H4 (cell line): Measurements from ENCODE around the gene VPS37C. TPM values are rescaled to one million over a fixed set of nuclear protein-coding genes. Genes with fewer than 3 reads are reported as not detected.

Source experiments
- DNase-seq: peaks from one replicate; pipeline ENCODE4 v3.0.0-alpha.2; 2015; ENCODE audit warnings: low spot score
- total RNA-seq: library from RNA; depleted of rRNA; stranded (reverse); fragments of >200 nt; shearing (Covaris generic); gene quantifications from 2 replicates; pipeline ENCODE4 v1.2.3, GENCODE V29; 2014

VPS37C gene
- total RNA-seq, 1 experiment from 2014 or later, result 4.6 TPM

DNA sequence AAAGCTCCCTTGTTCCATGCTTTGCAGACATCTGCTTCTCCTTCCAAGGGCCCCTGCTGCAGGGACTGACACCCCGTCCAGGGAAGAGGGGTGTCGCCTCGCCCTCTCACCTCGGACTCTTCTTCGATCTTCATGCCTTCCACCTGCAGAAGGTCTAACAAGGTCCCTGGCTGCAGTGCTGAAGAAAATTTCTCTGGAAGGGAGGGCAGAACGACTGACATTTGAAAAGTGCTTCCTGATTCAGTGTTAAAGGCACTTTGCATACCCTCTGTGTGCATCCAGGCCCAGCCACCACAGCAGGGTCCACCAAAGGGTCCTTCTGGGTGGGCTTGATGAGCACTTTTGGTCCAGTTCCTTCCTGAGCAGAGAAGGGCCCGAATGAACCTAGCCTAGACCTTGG, 28.1 kb downstream of the VPS37C start:
- DNase-seq, result no peak

DNA sequence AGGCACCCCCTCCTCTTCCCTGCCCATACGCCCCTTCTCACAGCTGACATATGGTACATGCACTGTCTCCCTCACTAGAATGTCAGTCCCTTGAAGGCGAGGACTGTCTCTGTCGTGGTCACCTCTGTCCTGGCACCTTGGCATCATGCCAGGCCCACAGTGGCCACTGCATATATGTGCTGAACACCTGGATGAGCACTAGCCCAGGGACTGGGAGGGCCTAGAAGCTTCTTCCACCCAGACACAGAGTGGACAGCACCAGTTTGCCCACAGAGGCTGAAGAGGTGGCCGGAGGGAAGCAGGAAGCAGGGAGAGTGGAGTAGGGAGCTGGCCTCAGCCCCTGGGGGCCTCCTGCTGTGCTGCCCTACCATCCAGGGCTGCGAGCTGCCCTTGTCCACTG, 28.6 kb downstream of the VPS37C start:
- DNase-seq, result no peak

DNA sequence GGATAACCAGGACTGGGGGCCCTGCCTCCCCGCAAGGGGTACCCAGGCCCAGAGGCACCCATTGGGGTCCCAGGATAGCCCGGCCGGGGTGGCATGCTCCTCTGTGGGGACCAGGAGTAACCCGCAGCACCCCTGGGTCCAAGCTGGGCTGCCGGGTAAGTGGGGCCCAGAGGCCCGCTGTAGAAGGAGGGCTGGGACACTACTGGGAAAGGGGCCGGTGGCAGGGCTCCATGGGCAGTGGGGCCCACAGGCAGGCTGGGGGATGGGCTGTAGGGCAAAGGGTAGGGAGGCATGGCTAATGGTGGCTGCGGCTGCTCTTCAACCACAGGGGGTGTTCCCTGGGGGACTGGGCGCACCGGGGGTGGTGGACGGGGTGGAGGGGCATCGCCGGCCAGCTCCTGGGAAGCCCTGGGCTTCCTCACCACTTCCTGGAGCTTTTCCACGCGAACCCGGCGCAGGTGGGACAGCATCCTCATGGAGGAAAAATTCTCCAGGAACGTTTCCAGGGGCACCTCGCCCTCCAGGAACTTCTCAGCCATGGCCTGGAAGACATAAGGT, 29.1 kb downstream of the VPS37C start:
- no peak for DNase-seq

DNA sequence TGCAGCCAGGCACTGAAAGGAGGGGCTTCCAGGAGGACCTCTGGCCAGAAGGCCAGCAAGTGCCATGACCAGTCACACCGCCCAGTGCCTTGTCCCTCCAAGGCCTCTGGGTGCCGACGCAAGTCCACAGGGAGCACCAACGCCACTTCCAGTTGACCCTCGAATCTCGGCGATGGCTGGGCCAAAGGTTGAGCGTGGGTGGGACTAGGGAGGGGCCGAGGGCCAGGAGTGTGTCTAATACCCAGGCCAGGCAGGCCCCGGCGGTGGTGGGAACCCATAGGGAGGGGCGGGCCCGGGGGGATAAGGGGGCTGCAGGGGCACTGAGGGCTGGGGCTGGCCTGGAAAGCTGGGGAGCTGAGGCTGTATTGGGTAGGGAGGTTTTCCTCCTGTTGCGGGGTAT, 29.6 kb downstream of the VPS37C start:
- DNase-seq, result no peak

DNA sequence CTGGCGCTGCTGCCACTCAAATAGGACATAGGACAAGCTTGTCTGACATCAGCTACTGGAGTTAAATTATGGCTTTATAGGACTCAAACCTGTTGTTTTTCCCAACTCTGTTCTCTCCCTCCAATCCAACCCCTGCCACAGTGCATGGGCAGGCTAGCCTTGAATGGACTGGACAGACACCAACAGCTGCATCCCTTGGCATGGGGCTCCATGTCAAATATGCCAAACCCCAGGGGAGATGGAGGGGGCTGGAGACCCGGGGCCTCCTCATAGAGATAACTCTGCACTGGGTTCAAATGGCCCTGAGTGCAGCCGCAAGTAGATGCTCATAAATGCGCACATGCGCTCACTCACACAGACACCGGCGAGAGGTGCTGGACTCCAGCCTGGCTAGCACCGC, 30.0 kb downstream of the VPS37C start:
- no peak for DNase-seq

DNA sequence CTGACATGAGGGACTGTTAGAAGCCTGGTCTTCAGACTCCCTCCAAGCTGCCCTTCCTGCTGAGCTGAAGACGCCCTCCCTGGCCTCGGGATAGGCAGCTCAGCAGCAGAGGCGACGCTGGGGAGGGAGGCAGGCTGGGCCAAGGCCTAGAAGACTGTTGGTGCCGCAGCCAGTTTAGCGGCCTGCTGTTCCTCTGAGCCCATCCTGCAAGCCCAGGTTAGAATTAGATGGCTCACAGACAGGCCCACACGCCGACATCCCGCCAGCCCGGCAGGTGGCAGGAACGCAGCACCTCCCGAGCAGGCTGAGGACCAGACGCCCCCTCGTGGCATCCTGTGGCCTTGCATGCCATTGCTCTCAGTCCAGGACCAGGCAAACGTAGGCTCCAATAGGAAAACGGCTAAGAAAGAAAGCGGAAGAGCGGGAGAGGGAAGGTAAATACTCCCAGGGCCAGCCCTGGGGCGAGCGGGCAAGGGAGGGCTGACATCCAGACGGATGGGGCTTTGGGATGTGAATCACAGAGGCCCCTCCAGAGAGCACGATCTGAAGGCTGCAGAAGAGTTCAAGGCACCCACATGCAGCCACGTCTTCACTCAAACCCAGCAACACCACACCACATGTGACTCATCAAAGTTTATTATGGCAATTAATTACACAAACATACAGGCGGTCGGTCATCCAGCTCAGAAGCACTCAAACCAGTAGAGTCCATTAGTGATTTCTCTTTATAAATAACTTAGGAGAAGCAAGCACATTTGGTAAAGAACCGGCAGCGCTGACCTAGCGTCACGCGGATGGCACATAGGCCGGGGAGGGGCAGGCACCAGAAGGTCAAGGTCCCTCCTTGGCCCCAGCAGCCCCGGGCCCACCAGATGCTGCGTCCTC, 31.3 kb downstream of the VPS37C start:
- DNase-seq, result peak; percentile 89

DNA sequence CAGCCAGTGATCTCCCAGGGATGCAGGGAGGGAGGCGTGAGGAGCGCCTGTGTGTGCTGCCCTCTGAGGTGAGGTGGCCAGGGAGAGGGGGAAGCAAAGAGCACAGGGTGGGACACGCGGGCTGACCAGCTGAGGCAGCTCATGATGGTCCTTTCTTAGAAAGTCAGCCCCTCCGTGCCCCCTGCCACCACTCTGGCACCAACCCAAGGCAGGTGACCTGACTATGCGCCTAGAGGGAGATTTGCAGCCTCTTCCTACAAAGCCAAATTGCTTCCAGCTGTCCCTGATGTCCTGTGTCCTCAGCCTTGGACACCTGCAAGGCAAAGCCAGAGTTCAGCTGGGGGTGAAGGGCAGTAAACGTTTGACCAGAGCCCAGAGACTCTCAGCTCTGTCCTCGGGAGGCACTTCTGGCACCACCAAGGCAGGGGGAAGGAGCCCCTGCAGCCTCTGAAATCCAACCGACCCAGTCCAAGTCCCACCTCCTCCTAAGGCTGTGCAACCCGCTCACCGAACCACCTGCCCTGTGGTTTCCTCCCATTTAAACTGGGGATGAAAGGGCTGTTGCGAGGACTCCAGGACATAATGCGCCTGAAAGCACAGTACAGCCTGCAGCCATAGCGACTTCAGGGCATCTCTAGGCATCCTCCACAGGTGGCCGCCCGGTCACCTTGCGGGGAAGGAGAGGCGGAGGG, 32.1 kb downstream of the VPS37C start:
- DNase-seq, result no peak

DNA sequence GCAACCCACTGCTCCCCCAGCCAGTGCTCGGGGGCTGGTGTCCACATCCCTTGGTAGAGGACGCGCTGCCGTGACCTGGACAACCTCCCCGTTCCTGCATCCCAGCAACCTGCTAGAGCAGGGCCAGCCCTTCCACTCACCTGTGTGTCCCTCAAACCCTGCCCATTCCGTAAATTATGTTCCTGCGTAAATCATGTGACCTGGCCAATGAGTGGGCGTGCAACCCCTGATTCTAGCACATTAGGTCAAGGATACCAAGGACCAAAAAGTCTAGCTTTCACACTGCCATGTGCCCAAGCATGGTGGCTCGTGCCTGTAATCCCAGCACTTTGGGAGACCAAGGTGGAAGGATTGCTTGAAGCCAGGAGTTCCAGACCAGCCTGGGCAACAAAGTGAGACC, 33.2 kb downstream of the VPS37C start:
- no peak for DNase-seq

DNA sequence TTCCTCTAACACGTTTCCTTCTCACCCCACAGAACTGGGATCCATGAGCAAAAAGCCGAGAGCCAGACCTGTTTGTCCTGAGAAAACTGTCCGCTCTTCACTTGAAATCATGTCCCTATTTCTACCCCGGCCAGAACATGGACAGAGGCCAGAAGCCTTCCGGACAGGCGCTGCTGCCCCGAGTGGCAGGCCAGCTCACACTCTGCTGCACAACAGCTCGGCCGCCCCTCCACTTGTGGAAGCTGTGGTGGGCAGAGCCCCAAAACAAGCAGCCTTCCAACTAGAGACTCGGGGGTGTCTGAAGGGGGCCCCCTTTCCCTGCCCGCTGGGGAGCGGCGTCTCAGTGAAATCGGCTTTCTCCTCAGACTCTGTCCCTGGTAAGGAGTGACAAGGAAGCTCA, 35.0 kb downstream of the VPS37C start:
- DNase-seq, result no peak

DNA sequence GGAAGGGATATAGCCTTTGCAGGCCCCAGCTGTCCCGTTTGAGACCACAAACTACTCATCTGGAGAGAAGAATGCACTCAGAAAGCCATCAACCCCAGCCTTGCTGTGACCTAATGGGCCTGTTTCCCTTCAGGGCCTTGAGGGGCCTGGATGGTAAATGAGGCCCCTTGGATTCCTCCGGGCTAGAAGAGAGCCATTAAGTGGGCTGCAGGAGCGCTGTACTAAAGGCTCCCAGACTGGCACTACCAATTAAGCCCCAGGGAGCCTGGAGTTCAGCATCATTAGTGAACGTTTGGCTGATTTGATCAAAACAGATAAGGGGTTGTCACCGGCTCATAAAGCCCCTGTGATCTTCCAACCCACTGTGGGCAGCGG, 35.9 kb downstream of the VPS37C start:
- no peak for DNase-seq

DNA sequence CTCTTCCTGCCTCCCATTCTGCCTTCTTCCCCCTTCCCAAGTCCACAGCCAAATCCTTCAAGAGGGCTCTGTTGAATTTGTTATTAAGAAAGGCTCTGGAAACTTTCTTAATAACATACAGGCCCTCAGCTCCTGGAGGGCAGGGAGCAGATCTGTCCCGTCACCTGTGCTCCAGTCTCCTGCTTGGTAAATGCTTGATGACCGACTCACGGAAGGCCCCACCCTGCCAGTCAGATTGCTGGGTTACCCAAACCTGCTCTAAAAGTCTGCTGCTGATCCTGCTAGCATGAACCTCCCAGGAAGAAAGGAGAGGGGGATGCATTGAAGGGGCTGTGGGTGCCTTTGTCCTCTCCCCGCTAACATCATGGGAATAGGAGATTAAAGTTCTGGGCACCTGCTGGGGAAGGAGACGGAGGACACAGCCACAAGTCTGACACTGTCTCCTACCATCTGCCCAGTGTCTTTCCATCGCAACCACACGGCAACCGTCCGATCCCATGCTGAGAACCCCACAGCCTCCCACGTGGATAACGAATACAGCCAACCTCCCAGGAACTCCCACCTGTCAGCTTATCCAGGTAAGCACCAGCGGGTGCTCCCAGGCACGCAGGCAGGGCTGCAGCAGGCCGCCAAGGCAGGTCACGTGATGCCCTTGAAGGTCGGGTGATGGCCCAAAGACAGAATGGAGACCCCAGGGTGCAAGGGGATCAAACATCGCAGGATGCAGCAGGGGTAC, 36.5 kb downstream of the VPS37C start:
- no peak for DNase-seq

DNA sequence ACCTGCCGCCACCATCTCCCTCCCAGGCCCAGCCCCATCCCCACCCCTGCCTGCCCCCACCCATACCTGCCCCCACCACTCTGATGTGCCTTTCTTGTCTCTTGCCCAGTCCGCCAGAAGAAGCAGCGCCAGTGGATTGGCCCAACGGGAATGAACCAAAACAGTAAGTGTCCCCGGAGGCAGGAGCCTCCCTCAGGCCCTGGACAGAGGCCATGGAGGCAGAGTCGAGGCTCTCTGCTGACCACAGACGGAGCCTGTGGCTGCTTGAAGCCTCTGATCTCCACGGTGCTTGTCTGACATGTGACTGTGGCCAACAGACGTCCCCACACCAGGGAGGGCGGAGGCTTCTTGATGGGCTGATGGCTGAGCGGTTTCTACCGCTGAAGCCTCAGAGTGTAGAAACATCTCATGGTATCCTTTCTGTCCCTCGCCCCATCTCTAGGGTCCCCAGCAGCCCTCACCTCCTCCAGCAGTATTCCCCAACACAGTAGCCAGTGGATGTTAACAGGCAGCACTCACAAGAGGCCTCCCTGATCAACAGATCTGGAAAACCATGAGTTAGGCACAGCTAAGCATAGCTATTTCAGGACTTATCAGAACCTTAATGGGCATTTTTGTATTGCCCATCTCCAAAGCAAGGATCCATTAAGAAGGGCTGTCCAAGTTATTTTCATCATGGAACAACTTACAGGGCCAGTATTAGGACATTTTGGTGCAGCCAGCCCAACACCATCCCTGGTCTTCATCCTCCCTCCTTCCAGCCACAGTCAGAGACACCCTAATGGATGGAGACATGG, 37.3 kb downstream of the VPS37C start:
- no peak for DNase-seq

DNA sequence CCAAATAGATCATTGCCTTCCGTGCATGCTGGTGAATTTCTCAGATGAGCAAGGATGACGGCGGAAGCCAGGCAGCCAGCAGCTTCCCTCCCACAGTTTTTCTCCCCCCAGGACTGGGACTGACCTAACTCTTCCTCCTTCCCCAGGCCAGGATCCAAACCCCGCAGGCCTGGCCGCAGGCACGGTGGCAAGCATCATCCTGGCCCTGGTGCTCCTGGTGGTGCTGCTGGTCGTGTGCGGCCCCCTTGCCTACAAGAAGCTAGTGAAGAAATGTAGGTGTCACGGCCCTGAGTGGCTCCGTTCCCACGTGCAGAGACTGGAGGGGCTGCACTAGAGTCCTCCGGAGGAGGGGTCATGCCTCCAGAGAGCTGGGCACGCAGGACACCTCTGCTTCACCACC, 38.5 kb downstream of the VPS37C start:
- no peak for DNase-seq

DNA sequence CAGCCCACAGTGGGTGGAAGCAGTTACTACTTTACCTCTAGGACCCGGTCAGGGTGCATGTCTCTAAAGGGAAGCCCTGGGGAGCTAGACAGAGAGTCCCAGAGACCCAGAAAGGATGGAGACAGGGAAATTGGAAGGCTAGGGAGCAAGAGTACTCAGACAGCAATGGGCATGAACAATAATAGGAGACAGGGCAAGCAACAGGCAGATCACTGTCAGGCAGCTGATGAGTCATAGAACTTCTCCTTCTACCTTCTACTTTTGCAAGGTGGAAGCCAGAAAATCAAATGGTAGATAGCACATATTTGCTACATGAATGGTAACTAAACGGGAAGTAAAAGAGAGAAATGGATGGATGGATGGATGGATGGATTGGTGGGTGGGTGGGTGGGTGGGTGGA, 39.3 kb downstream of the VPS37C start:
- DNase-seq, result no peak

DNA sequence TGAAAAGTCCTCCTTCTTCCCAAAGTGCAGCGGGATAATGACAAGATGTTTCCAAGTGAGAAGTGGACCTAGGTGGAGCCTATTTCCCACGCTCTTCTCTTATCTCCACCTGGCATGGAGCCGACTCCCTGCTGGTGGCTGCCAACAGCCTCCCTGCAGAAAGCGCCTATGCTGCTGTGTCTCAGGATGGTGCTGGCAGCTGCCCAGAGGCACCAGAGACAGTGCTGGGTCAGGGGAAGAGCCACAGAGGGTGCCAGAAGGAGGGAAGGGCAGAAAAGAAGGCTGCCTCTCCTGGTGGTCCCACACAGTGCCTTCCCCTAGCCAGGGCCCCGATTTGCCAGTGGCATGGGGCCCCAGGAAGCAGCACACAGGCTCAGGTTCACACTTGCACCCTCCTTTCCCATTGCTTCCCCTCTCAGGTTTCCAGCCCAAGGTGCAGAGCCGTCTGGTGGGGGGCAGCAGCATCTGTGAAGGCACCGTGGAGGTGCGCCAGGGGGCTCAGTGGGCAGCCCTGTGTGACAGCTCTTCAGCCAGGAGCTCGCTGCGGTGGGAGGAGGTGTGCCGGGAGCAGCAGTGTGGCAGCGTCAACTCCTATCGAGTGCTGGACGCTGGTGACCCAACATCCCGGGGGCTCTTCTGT, 39.9 kb downstream of the VPS37C start:
- no peak for DNase-seq

DNA sequence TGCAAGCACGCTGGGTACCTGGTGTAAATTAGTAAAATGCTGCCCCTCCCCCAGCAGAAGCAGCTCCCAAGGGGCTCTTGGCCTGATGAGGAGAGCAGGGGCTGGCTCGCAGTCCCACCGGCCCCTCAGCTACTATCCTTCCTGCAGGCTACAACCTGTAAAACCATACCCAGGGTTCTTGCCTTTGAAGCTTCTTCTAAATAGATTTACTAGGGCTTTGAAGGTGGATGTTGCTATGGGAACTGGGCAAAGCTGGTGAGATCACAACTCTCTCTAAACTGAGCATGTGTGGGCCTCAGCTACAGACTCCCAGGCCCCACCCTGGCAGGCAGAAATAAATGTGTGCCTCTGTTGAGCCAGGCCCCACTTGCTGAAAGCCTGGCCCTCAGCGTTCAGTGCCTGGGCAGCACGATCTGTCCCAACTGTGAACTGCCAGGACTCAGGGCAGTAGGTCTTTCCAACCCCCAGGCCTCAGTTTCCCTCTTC, 40.5 kb downstream of the VPS37C start:
- DNase-seq, result no peak

DNA sequence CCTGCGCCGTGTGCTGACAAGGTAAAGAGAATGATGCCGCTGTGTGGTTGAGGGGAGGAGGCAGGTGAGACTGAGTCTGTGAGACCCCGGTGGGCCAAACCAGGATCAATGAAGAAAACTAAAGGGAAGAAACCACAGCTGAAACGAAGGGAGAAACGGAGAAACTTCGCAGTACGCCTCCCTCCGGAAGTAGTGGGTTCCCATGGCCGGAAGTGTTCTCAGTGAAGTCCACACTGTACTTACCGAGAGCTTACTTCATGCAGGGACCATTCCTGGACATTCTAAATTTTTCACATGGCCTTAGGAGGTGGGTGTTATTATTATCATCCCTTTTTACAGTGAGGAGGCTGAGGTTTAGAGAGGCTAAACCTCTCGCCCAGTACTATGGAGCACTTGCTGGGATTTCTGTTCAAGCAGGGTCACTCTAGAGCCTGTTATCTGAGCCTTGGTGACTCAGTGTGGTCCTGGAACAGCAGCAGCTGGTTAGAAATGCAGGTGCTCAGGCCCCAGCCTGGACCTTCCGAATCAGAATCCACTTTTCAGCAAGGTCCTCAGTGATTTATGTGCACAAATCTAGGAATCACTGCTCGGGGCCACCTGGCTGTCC, 41.0 kb downstream of the VPS37C start:
- no peak for DNase-seq

DNA sequence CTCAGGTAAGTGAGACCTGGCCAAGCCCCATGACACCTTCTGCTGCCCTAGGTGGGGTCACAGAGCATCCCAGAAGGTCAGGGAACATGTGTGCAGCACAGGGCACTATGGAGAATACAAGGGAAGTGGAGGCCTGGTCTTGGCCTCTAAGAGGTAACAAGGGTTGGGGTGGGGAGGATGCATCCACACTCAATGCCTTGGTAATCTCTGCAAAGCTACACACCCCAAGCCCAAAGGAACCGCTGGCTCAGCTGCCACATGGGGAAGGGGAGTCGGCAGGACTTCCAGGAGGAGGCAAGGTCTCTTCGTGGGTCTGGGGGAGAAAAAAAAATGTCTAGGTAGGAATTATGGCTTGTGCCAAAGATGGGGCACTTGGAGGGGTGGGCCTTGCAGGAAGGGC, 41.7 kb downstream of the VPS37C start:
- no peak for DNase-seq

DNA sequence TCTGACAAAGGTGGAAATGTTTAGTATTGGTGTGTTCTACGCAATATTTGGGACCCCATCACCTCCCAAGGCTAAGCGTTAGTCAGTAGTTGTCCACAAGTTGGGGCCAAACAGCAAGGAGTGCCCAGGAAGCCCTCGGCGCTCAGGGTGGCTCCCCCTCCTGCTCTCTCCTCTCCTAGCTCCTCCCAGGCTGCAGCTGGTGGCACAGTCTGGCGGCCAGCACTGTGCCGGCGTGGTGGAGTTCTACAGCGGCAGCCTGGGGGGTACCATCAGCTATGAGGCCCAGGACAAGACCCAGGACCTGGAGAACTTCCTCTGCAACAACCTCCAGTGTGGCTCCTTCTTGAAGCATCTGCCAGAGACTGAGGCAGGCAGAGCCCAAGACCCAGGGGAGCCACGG, 42.2 kb downstream of the VPS37C start:
- no peak for DNase-seq

DNA sequence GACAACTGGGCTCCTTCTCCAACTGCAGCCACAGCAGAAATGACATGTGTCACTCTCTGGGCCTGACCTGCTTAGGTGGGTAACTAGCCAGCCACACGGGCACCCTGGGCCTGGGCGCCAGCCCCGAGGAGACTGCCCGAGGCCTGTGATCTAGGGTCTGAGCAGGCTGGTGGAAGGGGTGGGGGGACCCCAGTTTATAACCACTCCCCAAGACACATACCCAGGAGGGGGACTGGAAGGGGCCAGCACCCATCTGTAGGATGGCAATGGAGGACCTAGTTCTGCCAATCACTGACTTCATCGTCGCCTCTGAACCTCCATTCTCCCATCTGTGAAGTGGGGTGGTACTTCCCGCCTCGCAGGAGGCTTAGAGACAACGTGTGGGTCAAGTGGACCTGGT, 42.8 kb downstream of the VPS37C start:
- DNase-seq, result no peak

DNA sequence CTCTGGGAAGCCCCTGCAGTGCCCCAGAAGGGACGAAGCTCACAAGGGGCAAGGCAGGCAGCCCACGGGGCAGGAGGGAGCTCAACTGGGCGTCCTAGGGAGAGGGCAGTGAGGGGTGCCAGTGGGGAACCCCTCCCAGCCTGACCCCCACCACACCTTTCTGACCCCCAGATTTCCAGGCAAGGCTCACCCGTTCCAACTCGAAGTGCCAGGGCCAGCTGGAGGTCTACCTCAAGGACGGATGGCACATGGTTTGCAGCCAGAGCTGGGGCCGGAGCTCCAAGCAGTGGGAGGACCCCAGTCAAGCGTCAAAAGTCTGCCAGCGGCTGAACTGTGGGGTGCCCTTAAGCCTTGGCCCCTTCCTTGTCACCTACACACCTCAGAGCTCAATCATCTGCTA, 43.2 kb downstream of the VPS37C start:
- DNase-seq, result no peak
